HG03442 (cell line): ENCODE results near the gene IL23R.
"Not testable (repeated sequence)": the region's sequence is repeated elsewhere in the genome, so short reads cannot be mapped to it uniquely, and the experiment has no call there.

Experiments used
- ATAC-seq: cut with Tn5 transposase; IDR thresholded peaks from one replicate; pipeline ENCODE4 v1.9.1; 2021; ENCODE audit warnings: mild to moderate bottlenecking, moderate library complexity; ENCODE audit not compliant: unreplicated experiment

IL23R gene

DNA sequence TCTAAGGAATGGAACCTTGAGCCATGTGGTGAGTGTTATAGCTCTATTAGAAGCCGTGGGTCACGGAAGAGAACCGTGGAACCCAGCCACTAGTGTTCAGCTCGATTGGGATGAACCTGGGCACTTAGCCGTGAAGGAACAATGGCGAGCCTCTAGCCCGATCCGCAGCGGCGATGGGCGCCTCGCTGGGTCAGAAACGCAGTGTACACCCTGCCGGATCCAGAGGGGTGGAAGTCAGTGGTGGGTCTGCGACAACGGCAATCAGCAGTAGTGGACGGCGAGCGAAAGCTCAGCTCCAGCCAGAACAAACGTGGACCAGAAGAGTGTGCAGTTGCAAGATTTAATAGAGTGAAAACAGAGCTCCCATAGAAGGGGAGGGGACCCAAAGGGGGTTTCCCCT lies 18.3 kb upstream of the IL23R start:
- ATAC-seq, result not testable (repeated sequence)

- ATAC-seq, result peak; percentile 25
These were observed 17.6 kb upstream of the IL23R start for GRCh38 chr1:67148516-67149178.

GRCh38 chr1:67149179-67149770 lies 17.0 kb upstream of the IL23R start:
- peak; percentile 92 for ATAC-seq

DNA sequence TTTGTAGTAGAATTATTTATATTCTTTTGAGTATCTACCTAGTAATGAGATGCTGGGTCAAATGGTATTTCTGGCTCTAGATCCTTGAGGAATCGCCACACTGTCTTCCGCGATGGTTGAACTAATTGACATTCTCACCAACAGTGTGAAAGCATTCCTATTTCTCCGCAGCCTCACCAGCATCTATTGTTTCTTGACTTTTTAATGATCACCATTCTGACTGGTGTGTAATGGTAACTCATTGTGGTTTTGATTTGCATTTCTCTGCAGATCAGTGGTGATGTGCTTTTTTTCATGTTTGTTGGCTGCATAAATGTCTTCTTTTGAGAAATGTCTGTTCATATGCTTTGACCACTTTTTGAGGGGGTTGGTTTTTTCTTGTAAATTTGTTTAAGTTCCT lies 15.3 kb upstream of the IL23R start:
- no peak for ATAC-seq

DNA sequence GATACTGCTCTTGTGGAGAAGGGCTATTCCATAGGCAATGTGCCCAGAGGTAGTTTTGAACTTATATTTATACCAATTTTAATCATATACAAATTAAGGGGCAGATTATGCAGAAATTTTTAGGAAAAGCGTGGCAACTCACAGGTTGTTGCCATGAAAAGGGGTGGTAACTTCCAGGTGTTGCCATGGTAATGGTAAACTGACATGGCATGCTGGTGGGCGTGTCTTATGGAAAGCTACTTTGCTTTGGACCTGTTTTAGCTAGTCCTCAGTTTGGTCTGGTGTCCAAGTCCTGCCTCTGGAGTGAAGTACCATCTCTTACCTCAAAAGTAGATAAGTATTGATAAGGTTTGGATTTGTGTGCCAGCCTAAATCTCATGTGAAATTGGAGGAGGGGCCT lies 7.9 kb upstream of the IL23R start:
- ATAC-seq, result no peak

DNA sequence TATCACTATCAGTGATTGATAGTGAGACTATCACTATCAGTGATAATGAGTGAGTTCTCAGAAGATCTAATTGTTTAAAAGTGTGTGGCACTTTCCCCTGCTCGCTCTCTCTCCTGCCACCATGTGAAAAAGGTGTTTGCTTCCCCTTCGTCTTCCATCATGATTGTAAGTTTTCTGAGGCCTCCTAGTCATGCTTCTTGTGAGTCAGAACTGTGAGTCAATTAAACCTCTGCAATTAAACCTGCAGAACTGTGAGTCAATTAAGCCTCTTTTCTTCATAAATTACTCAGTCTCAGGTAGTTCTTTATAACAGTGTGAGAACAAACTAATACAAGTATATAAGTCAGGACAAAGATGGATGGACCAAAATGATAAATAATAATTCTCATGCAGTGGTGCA lies 7.0 kb upstream of the IL23R start:
- ATAC-seq, result no peak

- peak; percentile 66 for ATAC-seq
These were observed 3.3 kb upstream of the IL23R start for GRCh38 chr1:67162954-67163353.

GRCh38 chr1:67165468-67166041 lies 699 bp upstream of the IL23R start:
- no peak for ATAC-seq

DNA sequence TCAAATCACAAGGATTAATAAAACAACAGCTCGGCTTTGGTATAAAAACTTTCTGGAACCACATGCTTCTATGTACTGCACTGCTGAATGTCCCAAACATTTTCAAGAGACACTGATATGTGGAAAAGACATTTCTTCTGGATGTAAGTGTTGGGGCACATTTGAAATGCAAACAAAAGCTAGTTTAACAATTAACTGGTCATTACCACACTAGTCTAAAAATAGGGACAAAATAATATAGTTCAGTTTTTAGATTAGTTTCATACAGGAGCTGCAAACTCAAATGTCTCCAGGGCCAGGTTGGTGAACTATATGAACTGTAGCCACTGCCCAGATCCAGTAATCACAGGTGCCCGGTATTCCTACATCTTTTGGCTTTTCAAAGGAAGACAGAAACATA lies 3.2 kb downstream of the IL23R start:
- no peak for ATAC-seq

DNA sequence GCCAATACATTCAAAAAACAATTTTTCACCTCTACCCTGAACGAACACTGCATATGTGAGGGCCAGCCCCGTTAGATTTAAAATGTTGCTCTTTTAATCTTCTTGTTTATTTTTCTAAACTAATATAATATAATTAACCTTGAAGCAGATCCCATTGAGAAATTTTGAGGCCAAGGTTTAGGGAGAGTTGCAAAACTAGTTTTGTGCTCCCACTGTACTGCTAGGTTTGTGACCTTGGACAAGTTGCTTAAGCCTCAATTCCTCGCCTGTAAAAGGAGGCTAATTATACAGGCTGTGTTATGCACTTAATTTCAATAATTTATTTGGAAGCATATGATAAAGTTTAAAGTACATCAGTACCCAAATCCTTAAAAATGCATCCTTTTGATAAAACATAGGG lies 3.7 kb downstream of the IL23R start:
- no peak for ATAC-seq

- no peak for ATAC-seq
These were observed 4.7 kb downstream of the IL23R start for GRCh38 chr1:67170751-67171573.

- no peak for ATAC-seq
These were observed 5.3 kb downstream of the IL23R start for GRCh38 chr1:67171574-67171955.

- ATAC-seq, result no peak
These were observed 5.7 kb downstream of the IL23R start for GRCh38 chr1:67171978-67172377.

DNA sequence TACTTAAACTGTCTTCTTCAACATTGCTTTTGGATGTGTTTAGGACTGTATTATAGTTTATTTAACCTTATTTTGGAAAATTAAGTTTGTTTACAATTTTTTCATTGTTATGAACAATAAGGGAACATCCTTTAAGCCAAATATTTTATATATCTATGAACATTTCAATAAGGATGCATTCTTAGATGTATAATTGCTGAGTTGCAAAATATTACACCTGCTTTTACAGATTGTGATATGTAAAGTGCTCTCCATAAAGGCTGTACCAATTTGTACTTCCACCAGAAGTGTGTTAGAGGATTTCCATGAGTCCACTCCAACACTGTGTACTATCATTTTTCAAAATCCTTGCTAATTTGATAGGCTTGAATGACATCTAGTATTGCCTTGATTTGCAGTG lies 7.7 kb downstream of the IL23R start:
- no peak for ATAC-seq

DNA sequence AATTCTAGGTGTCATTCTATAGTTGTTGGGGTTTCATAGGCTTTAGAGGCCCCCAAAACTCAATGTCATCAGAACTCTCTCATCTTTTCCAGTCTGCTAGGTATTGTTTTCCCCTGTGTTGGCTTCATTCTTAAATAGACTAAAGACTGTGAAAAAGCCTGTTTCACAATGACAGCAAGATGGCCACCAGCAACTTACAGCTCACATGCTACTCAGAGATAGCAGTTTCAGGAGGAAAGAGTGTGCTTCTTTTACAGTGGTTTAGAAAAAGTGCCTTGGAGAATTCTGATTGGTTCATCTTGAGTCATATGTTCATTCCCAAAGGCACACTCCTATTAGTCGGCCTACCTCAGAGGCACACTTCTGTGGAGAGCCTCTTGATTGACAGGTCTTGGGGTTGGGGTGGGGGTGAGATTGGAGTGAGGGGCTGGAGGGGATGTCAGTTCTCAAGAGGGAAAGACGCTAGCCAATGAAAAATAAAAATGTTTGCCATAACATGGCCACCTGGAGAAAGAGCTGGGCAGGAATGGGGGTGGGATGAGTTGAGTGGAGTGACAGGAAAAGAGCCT lies 8.5 kb downstream of the IL23R start:
- ATAC-seq, result peak; percentile 69

DNA sequence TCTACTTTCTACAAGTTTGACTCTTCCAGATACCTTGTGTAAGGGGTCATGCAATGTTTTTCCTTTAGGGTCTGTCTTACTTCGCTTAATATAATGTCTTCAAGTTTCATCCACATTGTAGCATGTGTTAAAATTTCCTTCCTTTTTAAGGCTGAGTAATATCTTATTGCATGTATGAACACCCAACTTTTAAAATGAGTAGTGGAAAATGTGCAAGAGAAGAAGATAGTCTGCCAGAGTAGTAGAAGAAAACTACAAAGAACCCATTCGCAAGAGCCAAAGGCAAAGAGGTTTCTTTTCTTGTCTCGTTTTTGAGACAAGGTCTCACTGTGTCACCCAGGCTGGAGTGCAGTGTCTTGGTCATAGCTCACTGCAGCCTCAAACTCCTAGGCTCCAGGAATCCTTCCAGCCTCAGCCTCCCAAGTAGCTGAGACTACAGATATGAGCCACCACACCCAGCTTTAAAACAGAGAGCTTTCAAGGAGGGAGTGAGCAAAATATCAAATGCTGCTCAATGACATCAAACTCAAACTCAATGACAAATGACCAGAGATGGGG lies 9.4 kb downstream of the IL23R start:
- ATAC-seq, result no peak

GRCh38 chr1:67184838-67185421 lies 18.7 kb downstream of the IL23R start:
- ATAC-seq, result no peak

GRCh38 chr1:67188137-67188536 lies 21.9 kb downstream of the IL23R start:
- no peak for ATAC-seq

DNA sequence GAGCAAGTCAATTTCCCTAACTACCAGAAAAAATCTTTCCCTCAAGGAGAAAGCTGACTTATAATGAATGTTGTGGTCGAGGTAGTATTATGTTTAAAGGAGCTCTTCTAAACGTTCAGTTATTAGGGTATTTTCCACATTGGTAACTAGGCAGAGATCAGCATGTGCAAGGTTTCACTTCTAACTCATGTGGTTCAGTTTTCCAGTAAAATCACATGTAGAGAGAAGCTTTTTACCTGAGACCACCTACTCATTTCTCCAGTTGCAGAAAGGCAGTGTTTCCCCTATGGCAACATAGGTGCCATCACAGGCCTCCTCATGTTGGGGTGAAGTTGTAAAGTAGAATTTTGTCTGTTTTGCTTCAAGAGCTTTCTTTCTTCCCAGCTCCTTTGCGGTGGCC lies 23.7 kb downstream of the IL23R start:
- ATAC-seq, result no peak

- ATAC-seq, result no peak
These were observed 24.2 kb downstream of the IL23R start for GRCh38 chr1:67190410-67190809.

- no peak for ATAC-seq
These were observed 24.7 kb downstream of the IL23R start for GRCh38 chr1:67190942-67191341.
